SKM-1 (cell line): ENCODE data around the gene RARB.

Source experiments
- DNase-seq: peaks from one replicate; lab custom pipeline; 2025; ENCODE audit not compliant: unreplicated experiment; lab: John Stamatoyannopoulos, UW

Gene RARB

GRCh38 chr3:25471081-25471768 lies 43.2 kb downstream of the RARB start:
- DNase-seq: no peak

- DNase-seq: no peak
Observed at GRCh38 chr3:25472153-25472552, 44.1 kb downstream of the RARB start.

DNA sequence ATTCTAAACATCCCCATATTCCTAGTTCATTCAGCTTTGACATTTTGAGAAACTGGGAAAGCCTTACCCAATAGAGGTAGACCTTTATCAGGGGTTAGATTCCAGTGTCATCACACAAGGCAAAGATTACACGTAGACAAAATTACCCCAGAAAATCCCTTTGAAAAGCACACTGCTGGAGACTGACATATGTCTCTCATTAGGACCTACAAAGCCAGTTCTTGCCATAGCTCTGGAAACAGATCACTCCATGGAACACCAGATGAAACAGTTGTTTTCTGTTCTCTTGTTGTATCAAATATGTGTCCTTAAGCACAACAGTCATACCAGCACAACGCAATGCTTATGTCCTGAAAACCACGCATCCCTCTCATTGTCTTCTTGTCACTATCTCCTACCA lies 44.7 kb downstream of the RARB start:
- DNase-seq: no peak

DNA sequence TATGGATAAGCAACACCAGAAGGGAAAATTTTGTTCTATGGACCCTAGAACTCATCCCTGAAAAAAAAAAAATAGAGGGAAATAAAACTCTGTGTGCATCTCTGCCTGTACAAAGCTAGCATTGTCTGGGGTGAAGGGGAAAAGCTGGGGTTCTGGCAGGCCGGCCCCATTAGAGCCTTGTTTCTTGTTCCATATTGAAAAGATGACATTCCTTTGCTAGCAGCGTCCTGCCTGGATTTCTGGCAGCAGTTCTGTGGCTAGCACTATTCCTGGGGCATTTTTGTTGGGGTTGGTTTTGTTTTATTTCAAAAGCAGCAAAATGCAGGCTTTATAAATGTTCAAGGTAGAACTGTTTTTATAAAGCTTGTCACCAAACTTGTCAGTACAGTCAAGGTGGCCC lies 45.2 kb downstream of the RARB start:
- no peak for DNase-seq

GRCh38 chr3:25474052-25474451 lies 46.0 kb downstream of the RARB start:
- no peak for DNase-seq

DNA sequence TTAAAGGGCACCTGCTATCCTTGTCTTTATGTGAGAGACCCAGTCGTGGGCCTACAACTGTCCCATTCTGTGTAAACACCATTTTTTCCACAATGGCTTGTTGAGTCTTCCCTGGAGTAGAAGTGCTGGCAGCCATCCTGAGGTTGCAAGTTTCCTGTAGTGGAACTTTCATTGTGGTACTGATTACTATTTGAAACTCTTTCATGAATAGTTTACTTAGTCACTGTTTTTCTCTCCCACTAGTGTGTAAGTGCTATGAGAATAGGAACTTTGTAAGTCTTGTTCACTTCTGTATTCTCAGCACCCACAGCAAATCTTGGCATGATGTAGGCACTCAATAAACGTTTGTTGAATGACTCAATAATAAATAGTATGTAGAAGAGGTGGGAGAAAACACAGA lies 48.6 kb downstream of the RARB start:
- no peak for DNase-seq

DNA sequence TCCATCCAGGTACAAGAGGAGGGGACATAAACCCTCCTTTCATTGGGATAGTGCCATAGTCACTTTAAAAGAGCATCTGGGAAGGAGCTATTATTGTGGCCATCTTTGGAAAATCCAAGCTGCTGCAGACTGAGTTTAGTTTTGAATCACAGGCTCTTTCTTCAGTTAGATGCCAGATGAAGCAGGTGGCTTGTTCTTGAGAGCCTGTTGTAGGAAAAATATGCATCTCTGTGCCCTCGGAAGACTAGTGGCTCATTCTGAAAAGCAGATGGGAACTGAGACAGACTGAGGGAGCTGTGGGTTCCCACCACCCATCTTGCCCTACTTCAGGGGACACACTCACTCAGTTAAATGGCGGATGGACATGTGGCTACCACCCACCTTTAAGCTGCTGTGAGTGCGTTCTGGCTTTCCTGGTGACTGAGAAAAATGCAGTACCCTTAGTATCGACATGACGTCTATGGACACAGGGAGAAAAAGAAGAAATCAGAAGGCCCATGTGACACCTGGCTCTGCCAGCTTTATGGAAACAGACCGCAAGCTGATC lies 50.2 kb downstream of the RARB start:
- DNase-seq: no peak

- DNase-seq: no peak
Observed at GRCh38 chr3:25478964-25479726, 51.1 kb downstream of the RARB start.

GRCh38 chr3:25479727-25480010 lies 51.6 kb downstream of the RARB start:
- DNase-seq: no peak

GRCh38 chr3:25480811-25481210 lies 52.7 kb downstream of the RARB start:
- DNase-seq: no peak

DNA sequence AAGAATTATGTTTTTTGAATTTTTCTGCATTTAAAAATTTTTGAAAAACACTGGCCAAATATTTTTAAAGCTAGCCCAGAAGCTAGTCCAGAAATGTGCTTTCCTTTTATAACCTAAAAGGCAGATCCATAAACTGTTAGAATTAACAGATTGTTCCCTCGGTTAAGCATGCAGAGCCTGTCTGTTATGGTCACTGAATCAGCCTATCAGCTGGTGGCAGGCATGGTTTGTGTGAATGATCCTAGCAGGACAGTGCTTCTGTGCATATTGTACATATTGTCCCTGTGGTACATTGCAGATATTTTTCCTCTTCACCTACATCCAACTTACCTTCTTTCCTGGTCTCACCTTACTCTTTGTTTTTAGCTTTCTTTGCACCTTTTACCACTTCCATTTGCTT lies 53.3 kb downstream of the RARB start:
- no peak for DNase-seq

- no peak for DNase-seq
Observed at GRCh38 chr3:25483456-25483855, 55.4 kb downstream of the RARB start.

DNA sequence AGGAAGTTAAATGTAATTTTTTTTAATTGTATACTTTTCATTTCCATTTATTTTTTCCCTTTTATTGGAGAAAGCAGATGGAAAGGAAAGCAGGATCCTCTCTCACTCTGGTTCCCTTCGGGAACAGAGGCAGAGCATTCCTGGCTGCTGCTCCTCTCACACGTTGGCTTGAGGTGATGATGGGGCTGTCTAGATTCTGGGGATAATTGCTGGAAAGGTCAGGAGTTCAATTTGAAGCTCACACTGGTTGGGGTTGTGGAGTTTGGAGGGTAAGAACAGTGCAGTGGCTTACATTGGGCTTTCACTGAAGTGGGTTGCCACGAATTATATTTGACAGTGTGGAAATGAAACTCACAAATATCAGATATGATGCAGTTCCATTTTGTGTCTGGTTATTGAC lies 57.6 kb downstream of the RARB start:
- no peak for DNase-seq

DNA sequence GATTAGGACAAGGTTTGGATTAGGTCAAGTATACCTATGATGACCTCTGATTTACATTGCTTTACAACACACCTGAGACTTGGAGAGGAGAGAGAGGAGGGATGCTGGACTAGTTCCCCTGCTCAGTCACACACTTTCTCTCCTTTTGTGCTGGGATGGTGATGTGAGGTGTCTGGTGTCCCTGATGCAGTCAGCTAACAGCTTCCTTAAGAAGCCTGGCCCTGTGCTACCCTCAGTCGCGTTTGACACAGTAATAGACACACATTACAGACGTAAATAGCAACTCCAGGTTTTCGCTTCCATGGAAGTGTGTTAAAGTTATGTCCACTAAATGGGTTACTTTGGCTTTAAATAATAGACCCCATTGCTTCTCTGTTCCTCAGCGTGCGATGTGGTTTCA lies 58.9 kb downstream of the RARB start:
- DNase-seq: no peak

DNA sequence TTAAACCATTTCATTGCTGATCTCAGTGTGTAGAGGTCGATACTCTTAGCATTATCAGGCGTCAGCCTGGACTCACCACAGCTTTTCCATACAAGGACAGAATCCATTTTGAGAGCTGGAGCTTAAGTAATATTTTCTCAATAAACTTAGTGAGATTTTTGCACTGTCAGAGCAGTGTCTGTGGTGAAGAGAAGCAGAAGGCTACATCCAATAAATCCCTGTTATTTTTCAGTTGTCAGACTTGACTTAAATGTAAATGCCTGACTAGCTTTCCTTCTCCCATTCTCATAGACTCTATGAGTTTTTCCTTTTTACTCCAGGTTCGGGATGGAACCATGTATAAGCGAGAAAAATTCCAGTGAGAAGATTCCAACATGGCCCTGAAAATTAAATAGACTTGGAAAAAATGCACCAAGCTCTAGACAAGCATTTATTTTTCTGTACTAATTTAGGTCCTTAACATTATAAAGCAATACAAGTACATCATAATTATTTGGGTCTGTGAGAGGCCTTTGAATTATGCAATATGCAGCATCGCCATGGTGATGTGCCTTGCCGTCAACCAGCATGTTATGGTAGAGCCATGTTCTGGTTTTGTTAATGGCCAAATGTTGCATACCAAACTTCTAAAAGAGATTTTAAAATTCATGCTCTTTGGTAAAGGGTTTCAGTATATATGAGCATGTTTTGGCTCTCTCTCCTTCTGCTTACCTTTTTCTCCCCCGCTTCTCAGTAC lies 62.0 kb downstream of the RARB start:
- no peak for DNase-seq

- no peak for DNase-seq
Observed at GRCh38 chr3:25493246-25493645, 65.2 kb downstream of the RARB start.

GRCh38 chr3:25493786-25494185 lies 65.7 kb downstream of the RARB start:
- DNase-seq: no peak

GRCh38 chr3:25495304-25495703 lies 67.2 kb downstream of the RARB start:
- DNase-seq: no peak

- DNase-seq: no peak
Observed at GRCh38 chr3:25495726-25496253, 67.7 kb downstream of the RARB start.

- DNase-seq: no peak
Observed at GRCh38 chr3:25497096-25497495, 69.0 kb downstream of the RARB start.

- no peak for DNase-seq
Observed at GRCh38 chr3:25500706-25501210, 72.7 kb downstream of the RARB start.

- no peak for DNase-seq
Observed at GRCh38 chr3:25502233-25502632, 74.2 kb downstream of the RARB start.
